Measurements from ENCODE around the gene EIPR1. TPM values are rescaled to one million over a fixed set of nuclear protein-coding genes. Genes with fewer than 3 reads are reported as not detected.
"Not testable (repeated sequence)": the region's sequence is repeated elsewhere in the genome, so short reads cannot be mapped to it uniquely, and the experiment has no call there.

Gene EIPR1
- total and polyA plus RNA-seq, 2 of the 13 experiments (the other 11 are each of a cell fraction or from before 2014, with no cell fraction given), result 70.0 to 96.3 TPM

DNA sequence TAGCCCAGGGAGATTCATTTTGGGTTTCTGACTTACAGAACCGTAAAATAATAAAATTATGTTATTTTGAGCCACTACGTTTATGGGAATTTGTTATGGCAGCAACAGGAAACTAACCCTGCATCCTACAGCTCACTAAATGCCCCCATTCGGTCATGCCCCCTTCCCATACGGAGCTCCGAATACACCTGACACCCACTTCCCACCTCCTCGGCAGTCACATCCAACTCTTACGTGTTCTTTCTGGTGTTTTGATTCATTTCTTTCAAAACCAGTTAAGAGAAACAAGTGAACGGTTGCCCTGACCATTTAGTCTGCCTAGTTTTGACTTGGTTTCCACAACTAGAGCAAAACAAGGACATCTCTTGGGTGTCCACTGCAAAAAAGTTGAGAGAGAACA lies 19.7 kb downstream of the EIPR1 start:
- ATAC-seq (no peak), FAIRE-seq (no peak), DNase-seq (ENCODE audit: low spot score) (no peak)
- H3K9me3 ChIP-seq (ENCODE audit: low read length), result no peaks in the 10 kb centered on the region
- in situ Hi-C loops (cut with HindIII; ENCODE audit: extremely low pct_ligation_motif_present, low pct_unique_long_range_greater_than_20kb), result no loop called here
- H3K79me2 ChIP-seq (ENCODE audit: insufficient read depth, low read length), result peaks cover 57% of the 10 kb centered on the region
- POLR2A ChIA-PET, result no interaction called here
- no TSS peak for BruUV-seq (replicated peaks)
- H3K4me2 ChIP-seq (ENCODE audit: low read depth, low read length), result no peak overlapping the region
- peaks cover 5 to 17% of the 10 kb centered on the region in 2 experiments for H3K36me3 ChIP-seq (replicated peaks in 1 of 2; ENCODE audit: control insufficient read depth in 1 of 2, insufficient read depth in 2 of 2, low read length in 2 of 2)
- no peak overlapping the region for H2AFZ ChIP-seq (ENCODE audit: low read length)
- TF ChIP-seq, protein P1, sequence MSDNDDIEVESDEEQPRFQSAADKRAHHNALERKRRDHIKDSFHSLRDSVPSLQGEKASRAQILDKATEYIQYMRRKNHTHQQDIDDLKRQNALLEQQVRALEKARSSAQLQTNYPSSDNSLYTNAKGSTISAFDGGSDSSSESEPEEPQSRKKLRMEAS (IDR thresholded peaks at IDR 0.05), result no peak
- TF ChIP-seq ZNF550 (CRISPR knock-in tag; IDR thresholded peaks at IDR 0.05; ENCODE audit: borderline replicate concordance) (no peak), ETV6 (CRISPR knock-in tag; conservative IDR thresholded peaks at IDR 0.05) (no peak), TP53 (CRISPR knock-in tag; conservative IDR thresholded peaks at IDR 0.05) (no peak), SALL2 (CRISPR knock-in tag; IDR thresholded peaks at IDR 0.05) (no peak), GTF2F1 (IDR thresholded peaks at IDR 0.05; ENCODE audit: low read length) (no peak), U2AF1 (optimal IDR thresholded peaks at IDR 0.05; ENCODE audit: low read depth, low read length) (no peak), SAP130 (CRISPR knock-in tag; IDR thresholded peaks at IDR 0.05; ENCODE audit: low read depth) (no peak), ONECUT2 (CRISPR knock-in tag; IDR thresholded peaks at IDR 0.05) (no peak), ASH2L (IDR thresholded peaks at IDR 0.05; ENCODE audit: insufficient read length, low read depth, low read length) (no peak)
- TF ChIP-seq, protein P2, sequence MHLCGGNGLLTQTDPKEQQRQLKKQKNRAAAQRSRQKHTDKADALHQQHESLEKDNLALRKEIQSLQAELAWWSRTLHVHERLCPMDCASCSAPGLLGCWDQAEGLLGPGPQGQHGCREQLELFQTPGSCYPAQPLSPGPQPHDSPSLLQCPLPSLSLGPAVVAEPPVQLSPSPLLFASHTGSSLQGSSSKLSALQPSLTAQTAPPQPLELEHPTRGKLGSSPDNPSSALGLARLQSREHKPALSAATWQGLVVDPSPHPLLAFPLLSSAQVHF (CRISPR knock-in tag; IDR thresholded peaks at IDR 0.05), result no peak
- no peak overlapping the region for H3K9ac ChIP-seq (ENCODE audit: insufficient read depth, low read depth, low read length)
- H3K4me3 ChIP-seq (replicated peaks in 1 of 3; ENCODE audit: insufficient read depth in 1 of 3, low read depth in 2 of 3, low read length in 3 of 3), result no peak overlapping the region
- intact Hi-C loops (cut with micrococcal nuclease; ENCODE audit: unreplicated experiment), result no loop called here
- WGBS (ENCODE audit: low lambda C conversion rate), result 97% methylated on average over 8 of the region's 8 CpGs
- 0 out of 2 replicates have a peak, but pooled peaks cover 5% of the 10 kb centered on the region for H3K4me1 ChIP-seq (ENCODE audit: insufficient read depth, low read length)
- CTCF ChIA-PET (ENCODE audit: low intra/inter-chr PET ratio, low total read pairs), result no interaction called here
- 0 out of 2 replicates have a peak, but pooled peaks cover 2% of the 10 kb centered on the region for H4K20me1 ChIP-seq (ENCODE audit: insufficient read depth, low read length)
- no peak overlapping the region for H3K27ac ChIP-seq (ENCODE audit: extremely low read length, insufficient read depth, low read length)
- H3K27me3 ChIP-seq (ENCODE audit: control insufficient read depth in 1 of 2, insufficient read depth in 2 of 2, low read length in 2 of 2), result no peaks in the 10 kb centered on the region

DNA sequence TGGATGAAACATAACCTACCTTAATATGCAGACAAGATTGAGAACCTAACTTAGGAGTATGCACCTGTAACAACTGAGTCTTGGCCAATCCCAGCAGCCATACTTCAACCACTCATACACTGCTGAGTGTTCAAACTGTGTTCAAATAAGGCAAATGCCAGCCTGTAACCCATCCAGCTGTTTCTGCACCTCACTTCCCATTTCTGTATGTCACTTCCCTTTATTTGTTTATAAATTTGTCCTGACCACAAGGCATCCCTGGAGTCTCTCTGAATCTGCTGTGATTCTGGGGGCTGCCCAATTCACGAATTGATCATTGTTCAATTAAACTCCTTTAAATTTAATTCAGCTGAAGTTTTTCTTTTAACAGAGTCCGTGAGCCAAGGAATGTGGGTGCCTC lies 20.2 kb downstream of the EIPR1 start:
- peaks cover 5 to 21% of the 10 kb centered on the region in 2 experiments for H3K36me3 ChIP-seq (replicated peaks in 1 of 2; ENCODE audit: control insufficient read depth in 1 of 2, insufficient read depth in 2 of 2, low read length in 2 of 2)
- H3K4me2 ChIP-seq (ENCODE audit: low read depth, low read length); H3K4me1 ChIP-seq (ENCODE audit: insufficient read depth, low read length); BruUV-seq (replicated peaks); intact Hi-C loops (cut with micrococcal nuclease; ENCODE audit: unreplicated experiment); H3K4me3 ChIP-seq (replicated peaks in 1 of 3; ENCODE audit: insufficient read depth in 1 of 3, low read depth in 2 of 3, low read length in 3 of 3); H4K20me1 ChIP-seq (ENCODE audit: insufficient read depth, low read length); H3K27me3 ChIP-seq (ENCODE audit: control insufficient read depth in 1 of 2, insufficient read depth in 2 of 2, low read length in 2 of 2); H3K9ac ChIP-seq (ENCODE audit: insufficient read depth, low read depth, low read length); FAIRE-seq; H2AFZ ChIP-seq (ENCODE audit: low read length); ATAC-seq; POLR2A ChIA-PET; DNase-seq (ENCODE audit: low spot score); H3K27ac ChIP-seq (ENCODE audit: extremely low read length, insufficient read depth, low read length); CTCF ChIA-PET (ENCODE audit: low intra/inter-chr PET ratio, low total read pairs); in situ Hi-C loops (cut with HindIII; ENCODE audit: extremely low pct_ligation_motif_present, low pct_unique_long_range_greater_than_20kb); H3K9me3 ChIP-seq (ENCODE audit: low read length): not testable (repeated sequence)
- peaks cover 53% of the 10 kb centered on the region for H3K79me2 ChIP-seq (ENCODE audit: insufficient read depth, low read length)
- over 99% methylated on average over 2 of the region's 2 CpGs for WGBS (ENCODE audit: low lambda C conversion rate)

Data from HepG2 (cell line).